Measurements from ENCODE around the gene GABRG3. TPM values are rescaled to one million over a fixed set of nuclear protein-coding genes. Genes with fewer than 3 reads are reported as not detected.

Gene GABRG3
- total and polyA plus RNA-seq, 2 donors (not counting 3 experiments of a cell fraction or from before 2014, with no cell fraction given) = not detected

- no TSS peak for BruUV-seq (replicated peaks)
- H3K27ac ChIP-seq (ENCODE audit: insufficient read depth, low read depth, low read length) = no peak overlapping the region
- no peak for TF ChIP-seq JUN (IDR thresholded peaks at IDR 0.05; ENCODE audit: borderline replicate concordance, insufficient read depth, insufficient read length, low read depth)
- no peak for TF ChIP-seq CTCF (IDR thresholded peaks at IDR 0.05; ENCODE audit: extremely low read depth in 1 of 2, insufficient read depth in 1 of 2, low read depth in 1 of 2, low read length in 2 of 2)
- TF ChIP-seq MYC (IDR thresholded peaks at IDR 0.05; ENCODE audit: low read depth, low read length) = no peak
- TF ChIP-seq MAX (IDR thresholded peaks at IDR 0.05; ENCODE audit: insufficient read depth, insufficient read length) = no peak
- TF ChIP-seq FOS (IDR thresholded peaks at IDR 0.05; ENCODE audit: borderline replicate concordance, insufficient read depth, low read length) = no peak
- no peak for TF ChIP-seq POLR2AphosphoS5 (IDR thresholded peaks at IDR 0.05; ENCODE audit: insufficient read depth, low read depth, low read length)
- TF ChIP-seq GATA2 (IDR thresholded peaks at IDR 0.05; ENCODE audit: insufficient read depth, insufficient read length, low read depth, low read length) = no peak
- no peaks in the 10 kb centered on the region for H3K4me1 ChIP-seq (ENCODE audit: control insufficient read depth, extremely low read depth, insufficient read depth, low read length)
- H3K9me3 ChIP-seq (replicated peaks; ENCODE audit: control insufficient read depth, insufficient read depth, low read length) = peaks cover 3% of the 10 kb centered on the region
- H3K4me2 ChIP-seq (ENCODE audit: insufficient read depth, low read length) = no peak overlapping the region
- no peaks in the 10 kb centered on the region for H4K20me1 ChIP-seq (replicated peaks; ENCODE audit: control insufficient read depth, extremely low read depth, insufficient read depth, low read length)
- no peak overlapping the region for H3K9ac ChIP-seq (replicated peaks; ENCODE audit: extremely low read depth, insufficient read depth, low read length)
- POLR2A ChIA-PET = no interaction called here
- H3K9me1 ChIP-seq (replicated peaks; ENCODE audit: control insufficient read depth, extremely low read depth, insufficient read depth, low read length) = no peaks in the 10 kb centered on the region
- H2AFZ ChIP-seq (ENCODE audit: low read depth, low read length) = no peak overlapping the region
- H3K79me2 ChIP-seq (ENCODE audit: control insufficient read depth, insufficient read depth, low read length) = no peaks in the 10 kb centered on the region
- H3K27me3 ChIP-seq (ENCODE audit: control insufficient read depth in 2 of 2, insufficient read depth in 2 of 2, low read length in 2 of 2) = no peaks in the 10 kb centered on the region
- DNase-seq (ENCODE audit: low read depth, low spot score) (no peak), FAIRE-seq (no peak)
- intact Hi-C loops (cut with micrococcal nuclease) (no loop called here), dilution Hi-C loops (cut with MboI; ENCODE audit: extremely low pct_ligation_motif_present, low sequenced_read_pairs) (no loop called here)
- H3K36me3 ChIP-seq (ENCODE audit: control insufficient read depth in 2 of 2, extremely low read depth in 1 of 2, insufficient read depth in 2 of 2, low read length in 2 of 2) = no peaks in the 10 kb centered on the region
- CTCF ChIA-PET = no interaction called here
- no peak overlapping the region for H3K4me3 ChIP-seq (replicated peaks in 1 of 3; ENCODE audit: insufficient read depth in 1 of 3, low read depth in 1 of 3, low read length in 3 of 3)
Measured at GRCh38 chr15:27214032-27214431, 243.1 kb downstream of the GABRG3 start.

Measured in endothelial cell of umbilical vein (primary cell).